WTC11 (cell line): ENCODE results near the gene RHOBTB3. TPM values are rescaled to one million over a fixed set of nuclear protein-coding genes. Genes with fewer than 3 reads are reported as not detected.

Source experiments
- ATAC-seq: fragments of 200-7000 bp; cut with Tn5 transposase; 2 replicates; pipeline ENCODE4 v1.10.0; 2021; ENCODE audit warnings: mild to moderate bottlenecking, moderate library complexity
- CTCF ChIA-PET: fragments of 300-600 bp; sonication (Branson Sonifier 250); formaldehyde crosslinking; loops from one replicate; lab custom pipeline; 2021; ENCODE audit warnings: antibody characterized with exemption; lab: Charles Lee
- POLR2A ChIA-PET: fragments of 350-600 bp; sonication (Branson Sonifier 250); formaldehyde crosslinking; loops from one replicate; lab custom pipeline; 2021; ENCODE audit warnings: antibody characterized with exemption; lab: Charles Lee
- DNase-seq: peaks from one replicate; pipeline ENCODE4 v3.0.0; 2021; ENCODE audit warnings: low spot score
- H3K27ac Mint-ChIP-seq: 2 replicates; pipeline ENCODE4 v1.8.0; 2021; ENCODE audit warnings: mixed read lengths
- H3K27me3 Mint-ChIP-seq: 2 replicates; pipeline ENCODE4 v1.8.0; 2021; ENCODE audit warnings: low read depth, mild to moderate bottlenecking, moderate library complexity, mixed read lengths
- H3K36me3 Mint-ChIP-seq: 2 replicates; pipeline ENCODE4 v1.8.0; 2021; ENCODE audit warnings: mixed read lengths
- H3K4me1 Mint-ChIP-seq: 2 replicates; pipeline ENCODE4 v1.8.0; 2022; ENCODE audit warnings: mixed read lengths
- H3K4me3 Mint-ChIP-seq: 2 replicates; pipeline ENCODE4 v1.8.0; 2021; ENCODE audit warnings: mild to moderate bottlenecking, moderate library complexity, mixed read lengths
- H3K9me3 Mint-ChIP-seq: 2 replicates; pipeline ENCODE4 v1.8.0; 2021; ENCODE audit warnings: mixed read lengths
- CREB1 ChIP-seq: sonication (generic); formaldehyde crosslinking; IDR thresholded peaks from 2 replicates; pipeline ENCODE4 v1.8.0; 2023; ENCODE audit warnings: mild to moderate bottlenecking, missing genetic modification reagents
- CREM ChIP-seq: sonication (generic); formaldehyde crosslinking; IDR thresholded peaks from 2 replicates; pipeline ENCODE4 v1.8.1; 2022; ENCODE audit warnings: mild to moderate bottlenecking, missing genetic modification reagents, moderate library complexity
- ELF4 ChIP-seq: sonication (generic); formaldehyde crosslinking; IDR thresholded peaks from 2 replicates; pipeline ENCODE4 v1.8.1; 2022; ENCODE audit warnings: low read depth, mild to moderate bottlenecking, moderate library complexity, missing genetic modification reagents
- FOXJ3 ChIP-seq: sonication (generic); formaldehyde crosslinking; IDR thresholded peaks from 2 replicates; pipeline ENCODE4 v1.9.0; 2021; ENCODE audit warnings: missing genetic modification reagents, mild to moderate bottlenecking, borderline replicate concordance
- FOXK1 ChIP-seq: sonication (generic); formaldehyde crosslinking; IDR thresholded peaks from 2 replicates; pipeline ENCODE4 v1.8.0; 2022; ENCODE audit warnings: mild to moderate bottlenecking, moderate library complexity, missing genetic modification reagents
- GRHL2 ChIP-seq: fragments of 250-450 bp; sonication (Bioruptor Pico); IDR thresholded peaks from 2 replicates; pipeline ENCODE4 v1.8.0; 2022; ENCODE audit warnings: mild to moderate bottlenecking, moderate library complexity; ENCODE audit not compliant: insufficient replicate concordance, severe bottlenecking
- KAT7 ChIP-seq: sonication (generic); formaldehyde crosslinking; IDR thresholded peaks from 2 replicates; pipeline ENCODE4 v1.8.1; 2023; ENCODE audit warnings: missing genetic modification reagents, mild to moderate bottlenecking, borderline replicate concordance
- MXD4 ChIP-seq: fragments of 250-450 bp; sonication (Bioruptor Pico); IDR thresholded peaks from 2 replicates; pipeline ENCODE4 v1.8.0; 2021; ENCODE audit warnings: mild to moderate bottlenecking, moderate library complexity, borderline replicate concordance
- MYBL2 ChIP-seq: sonication (generic); formaldehyde crosslinking; IDR thresholded peaks from 2 replicates; pipeline ENCODE4 v1.8.1; 2023; ENCODE audit warnings: mild to moderate bottlenecking, moderate library complexity, missing genetic modification reagents
- NFATC4 ChIP-seq: fragments of 250-450 bp; sonication (Bioruptor Pico); IDR thresholded peaks from 2 replicates; pipeline ENCODE4 v1.9.0; 2021; ENCODE audit warnings: mild to moderate bottlenecking
- PRRX2 ChIP-seq: fragments of 250-450 bp; sonication (Bioruptor Pico); IDR thresholded peaks from 2 replicates; pipeline ENCODE4 v1.8.0; 2021; ENCODE audit warnings: mild to moderate bottlenecking
- RELA ChIP-seq: sonication (generic); formaldehyde crosslinking; IDR thresholded peaks from 2 replicates; pipeline ENCODE4 v1.8.1; 2022; ENCODE audit warnings: missing genetic modification reagents, mild to moderate bottlenecking, borderline replicate concordance
- RORB ChIP-seq: fragments of 250-450 bp; sonication (Bioruptor Pico); IDR thresholded peaks from 2 replicates; pipeline ENCODE4 v1.9.0; 2021; ENCODE audit warnings: mild to moderate bottlenecking
- SOX15 ChIP-seq: fragments of 250-450 bp; sonication (Bioruptor Pico); IDR thresholded peaks from 2 replicates; pipeline ENCODE4 v1.9.0; 2021; ENCODE audit warnings: mild to moderate bottlenecking
- TCF7 ChIP-seq: sonication (generic); formaldehyde crosslinking; IDR thresholded peaks from 2 replicates; pipeline ENCODE4 v1.8.0; 2022; ENCODE audit warnings: mild to moderate bottlenecking, low read depth, missing genetic modification reagents, moderate library complexity
- TEAD4 ChIP-seq: sonication (generic); formaldehyde crosslinking; IDR thresholded peaks from 2 replicates; pipeline ENCODE4 v1.8.0; 2022; ENCODE audit warnings: mild to moderate bottlenecking, missing genetic modification reagents
- ZBTB21 ChIP-seq: sonication (generic); formaldehyde crosslinking; IDR thresholded peaks from 2 replicates; pipeline ENCODE4 v1.8.1; 2023; ENCODE audit warnings: mild to moderate bottlenecking, missing genetic modification reagents, borderline replicate concordance
- ZNF396 ChIP-seq: fragments of 250-450 bp; sonication (Bioruptor Pico); IDR thresholded peaks from 2 replicates; pipeline ENCODE4 v1.8.0; 2021; ENCODE audit warnings: mild to moderate bottlenecking, moderate library complexity, borderline replicate concordance
- ZNF423 ChIP-seq: fragments of 250-450 bp; sonication (Bioruptor Pico); IDR thresholded peaks from 2 replicates; pipeline ENCODE4 v2.1.2; 2022; ENCODE audit warnings: mild to moderate bottlenecking, moderate library complexity
- total RNA-seq: library from RNA; stranded (reverse); gene quantifications from 3 replicates; pipeline ENCODE4 v1.2.3, GENCODE V29; 2021
- TF ChIP-seq, protein P1 (sequence below): fragments of 250-450 bp; sonication (Bioruptor Pico); IDR thresholded peaks from 2 replicates; pipeline ENCODE4 v1.9.0; 2021; ENCODE audit warnings: mild to moderate bottlenecking
- TF ChIP-seq, protein P2 (sequence below): sonication (generic); formaldehyde crosslinking; IDR thresholded peaks from 2 replicates; pipeline ENCODE4 v1.8.1; 2022; ENCODE audit warnings: missing genetic modification reagents, borderline replicate concordance
- TF ChIP-seq, protein P3 (sequence below): sonication (generic); formaldehyde crosslinking; conservative IDR thresholded peaks from 2 replicates; pipeline ENCODE4 v1.8.1; 2022; ENCODE audit warnings: mild to moderate bottlenecking, missing genetic modification reagents
- TF ChIP-seq, protein P4 (sequence below): sonication (generic); formaldehyde crosslinking; IDR thresholded peaks from 2 replicates; pipeline ENCODE4 v1.8.1; 2022; ENCODE audit warnings: mild to moderate bottlenecking, missing genetic modification reagents, moderate library complexity, borderline replicate concordance
- TF ChIP-seq, protein P5 (sequence below): sonication (generic); formaldehyde crosslinking; IDR thresholded peaks from 2 replicates; pipeline ENCODE4 v1.8.1; 2023; ENCODE audit warnings: mild to moderate bottlenecking, missing genetic modification reagents, moderate library complexity
- TF ChIP-seq, protein P6 (sequence below): sonication (generic); formaldehyde crosslinking; IDR thresholded peaks from 2 replicates; pipeline ENCODE4 v1.8.0; 2022; ENCODE audit warnings: mild to moderate bottlenecking, missing genetic modification reagents
- TF ChIP-seq, protein P7 (sequence below): sonication (generic); formaldehyde crosslinking; IDR thresholded peaks from 2 replicates; pipeline ENCODE4 v1.8.1; 2023; ENCODE audit warnings: mild to moderate bottlenecking, missing genetic modification reagents, moderate library complexity

The RHOBTB3 gene
- total RNA-seq, 1 experiment from 2014 or later: 13.8 TPM

DNA sequence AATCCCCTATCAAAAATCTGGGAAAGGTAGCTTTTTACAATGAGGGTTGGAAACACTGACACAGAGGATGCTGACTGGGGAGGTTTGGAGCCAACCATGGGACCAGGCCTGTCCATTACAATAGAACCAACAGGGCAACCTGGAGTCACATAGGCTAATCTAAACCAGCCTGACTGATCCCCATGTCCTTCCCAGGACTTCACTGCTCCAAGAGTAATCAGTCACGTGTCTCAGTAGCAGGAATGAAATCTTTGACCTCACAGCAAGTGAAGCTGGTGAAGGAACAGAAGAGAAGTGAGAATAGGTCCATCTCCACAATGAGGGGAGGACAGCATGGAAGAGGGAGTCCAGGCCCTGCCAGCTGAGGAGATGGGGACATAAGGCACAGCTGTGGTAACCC is 107.4 kb downstream of the RHOBTB3 start:
- Mint-ChIP-seq H3K4me1 (peaks cover 10% of the 10 kb centered on the region), H3K36me3 (no peaks in the 10 kb centered on the region), H3K9me3 (no peaks in the 10 kb centered on the region), H3K27ac (no peak overlapping the region; the same call in 1 of the 2 replicates), H3K4me3 (no peak overlapping the region), H3K27me3 (no peaks in the 10 kb centered on the region; the same call in 1 of the 2 replicates)
- DNase-seq (no peak), ATAC-seq (no peak)
- POLR2A ChIA-PET: no interaction called here
- no peak for TF ChIP-seq SOX15 (CRISPR knock-in tag)
- TF ChIP-seq, protein P1, sequence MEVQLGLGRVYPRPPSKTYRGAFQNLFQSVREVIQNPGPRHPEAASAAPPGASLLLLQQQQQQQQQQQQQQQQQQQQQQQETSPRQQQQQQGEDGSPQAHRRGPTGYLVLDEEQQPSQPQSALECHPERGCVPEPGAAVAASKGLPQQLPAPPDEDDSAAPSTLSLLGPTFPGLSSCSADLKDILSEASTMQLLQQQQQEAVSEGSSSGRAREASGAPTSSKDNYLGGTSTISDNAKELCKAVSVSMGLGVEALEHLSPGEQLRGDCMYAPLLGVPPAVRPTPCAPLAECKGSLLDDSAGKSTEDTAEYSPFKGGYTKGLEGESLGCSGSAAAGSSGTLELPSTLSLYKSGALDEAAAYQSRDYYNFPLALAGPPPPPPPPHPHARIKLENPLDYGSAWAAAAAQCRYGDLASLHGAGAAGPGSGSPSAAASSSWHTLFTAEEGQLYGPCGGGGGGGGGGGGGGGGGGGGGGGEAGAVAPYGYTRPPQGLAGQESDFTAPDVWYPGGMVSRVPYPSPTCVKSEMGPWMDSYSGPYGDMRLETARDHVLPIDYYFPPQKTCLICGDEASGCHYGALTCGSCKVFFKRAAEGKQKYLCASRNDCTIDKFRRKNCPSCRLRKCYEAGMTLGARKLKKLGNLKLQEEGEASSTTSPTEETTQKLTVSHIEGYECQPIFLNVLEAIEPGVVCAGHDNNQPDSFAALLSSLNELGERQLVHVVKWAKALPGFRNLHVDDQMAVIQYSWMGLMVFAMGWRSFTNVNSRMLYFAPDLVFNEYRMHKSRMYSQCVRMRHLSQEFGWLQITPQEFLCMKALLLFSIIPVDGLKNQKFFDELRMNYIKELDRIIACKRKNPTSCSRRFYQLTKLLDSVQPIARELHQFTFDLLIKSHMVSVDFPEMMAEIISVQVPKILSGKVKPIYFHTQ (CRISPR knock-in tag): no peak
- TF ChIP-seq ELF4: no peak
- TF ChIP-seq CREB1 (CRISPR knock-in tag): no peak
- no peak for TF ChIP-seq RELA (CRISPR knock-in tag)
- no peak for TF ChIP-seq ZNF423 (CRISPR knock-in tag)
- no peak for TF ChIP-seq NFATC4 (CRISPR knock-in tag)
- no peak for TF ChIP-seq MXD4 (CRISPR knock-in tag)
- TF ChIP-seq FOXK1: no peak
- no peak for TF ChIP-seq PRRX2 (CRISPR knock-in tag)
- TF ChIP-seq TCF7: no peak
- no peak for TF ChIP-seq FOXJ3 (CRISPR knock-in tag)
- TF ChIP-seq, protein P2, sequence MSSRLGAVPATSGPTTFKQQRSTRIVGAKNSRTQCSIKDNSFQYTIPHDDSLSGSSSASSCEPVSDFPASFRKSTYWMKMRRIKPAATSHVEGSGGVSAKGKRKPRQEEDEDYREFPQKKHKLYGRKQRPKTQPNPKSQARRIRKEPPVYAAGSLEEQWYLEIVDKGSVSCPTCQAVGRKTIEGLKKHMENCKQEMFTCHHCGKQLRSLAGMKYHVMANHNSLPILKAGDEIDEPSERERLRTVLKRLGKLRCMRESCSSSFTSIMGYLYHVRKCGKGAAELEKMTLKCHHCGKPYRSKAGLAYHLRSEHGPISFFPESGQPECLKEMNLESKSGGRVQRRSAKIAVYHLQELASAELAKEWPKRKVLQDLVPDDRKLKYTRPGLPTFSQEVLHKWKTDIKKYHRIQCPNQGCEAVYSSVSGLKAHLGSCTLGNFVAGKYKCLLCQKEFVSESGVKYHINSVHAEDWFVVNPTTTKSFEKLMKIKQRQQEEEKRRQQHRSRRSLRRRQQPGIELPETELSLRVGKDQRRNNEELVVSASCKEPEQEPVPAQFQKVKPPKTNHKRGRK (CRISPR knock-in tag): no peak
- TF ChIP-seq, protein P3, sequence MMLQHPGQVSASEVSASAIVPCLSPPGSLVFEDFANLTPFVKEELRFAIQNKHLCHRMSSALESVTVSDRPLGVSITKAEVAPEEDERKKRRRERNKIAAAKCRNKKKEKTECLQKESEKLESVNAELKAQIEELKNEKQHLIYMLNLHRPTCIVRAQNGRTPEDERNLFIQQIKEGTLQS (CRISPR knock-in tag): no peak
- no peak for TF ChIP-seq ZBTB21
- CTCF ChIA-PET: no interaction called here

DNA sequence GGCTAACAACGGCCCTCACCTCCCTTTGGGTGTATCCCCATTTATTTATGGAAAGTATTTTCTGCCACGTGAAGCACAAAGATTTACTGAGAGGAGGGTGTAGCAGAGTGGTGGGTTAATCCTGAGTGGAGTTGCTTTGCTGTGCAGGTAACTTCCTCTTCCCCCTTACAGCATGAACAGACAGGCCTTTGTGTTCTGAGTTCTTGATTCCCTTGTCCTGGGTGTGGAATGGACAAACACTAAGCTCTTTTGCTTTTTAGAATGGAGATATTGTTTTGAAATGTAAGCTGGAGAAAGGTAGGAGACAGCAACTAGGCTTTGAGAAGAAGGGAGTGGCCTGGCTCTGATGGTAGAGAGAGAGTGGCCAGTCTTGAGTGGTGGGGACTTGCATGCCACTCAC is 108.5 kb downstream of the RHOBTB3 start:
- H3K9me3 Mint-ChIP-seq: no peaks in the 10 kb centered on the region
- no peak overlapping the region for H3K27ac Mint-ChIP-seq
- H3K4me3 Mint-ChIP-seq: no peak overlapping the region
- H3K4me1 Mint-ChIP-seq: peaks cover 6% of the 10 kb centered on the region
- no peaks in the 10 kb centered on the region; the same call in 1 of the 2 replicates for H3K27me3 Mint-ChIP-seq
- POLR2A ChIA-PET: no interaction called here
- DNase-seq: no peak
- CTCF ChIA-PET: no interaction called here
- ATAC-seq: no peak
- H3K36me3 Mint-ChIP-seq: no peaks in the 10 kb centered on the region
- TF ChIP-seq, protein P1 (CRISPR knock-in tag): no peak
- TF ChIP-seq, protein P4, sequence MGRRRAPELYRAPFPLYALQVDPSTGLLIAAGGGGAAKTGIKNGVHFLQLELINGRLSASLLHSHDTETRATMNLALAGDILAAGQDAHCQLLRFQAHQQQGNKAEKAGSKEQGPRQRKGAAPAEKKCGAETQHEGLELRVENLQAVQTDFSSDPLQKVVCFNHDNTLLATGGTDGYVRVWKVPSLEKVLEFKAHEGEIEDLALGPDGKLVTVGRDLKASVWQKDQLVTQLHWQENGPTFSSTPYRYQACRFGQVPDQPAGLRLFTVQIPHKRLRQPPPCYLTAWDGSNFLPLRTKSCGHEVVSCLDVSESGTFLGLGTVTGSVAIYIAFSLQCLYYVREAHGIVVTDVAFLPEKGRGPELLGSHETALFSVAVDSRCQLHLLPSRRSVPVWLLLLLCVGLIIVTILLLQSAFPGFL (CRISPR knock-in tag): no peak
- TF ChIP-seq CREM (CRISPR knock-in tag) (no peak), NFATC4 (CRISPR knock-in tag) (no peak), GRHL2 (no peak), RORB (no peak), ZNF396 (CRISPR knock-in tag) (no peak), ELF4 (no peak), KAT7 (CRISPR knock-in tag) (no peak), MYBL2 (CRISPR knock-in tag) (no peak), TEAD4 (CRISPR knock-in tag) (no peak)
- TF ChIP-seq, protein P5, sequence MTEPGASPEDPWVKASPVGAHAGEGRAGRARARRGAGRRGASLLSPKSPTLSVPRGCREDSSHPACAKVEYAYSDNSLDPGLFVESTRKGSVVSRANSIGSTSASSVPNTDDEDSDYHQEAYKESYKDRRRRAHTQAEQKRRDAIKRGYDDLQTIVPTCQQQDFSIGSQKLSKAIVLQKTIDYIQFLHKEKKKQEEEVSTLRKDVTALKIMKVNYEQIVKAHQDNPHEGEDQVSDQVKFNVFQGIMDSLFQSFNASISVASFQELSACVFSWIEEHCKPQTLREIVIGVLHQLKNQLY (CRISPR knock-in tag): no peak
- TF ChIP-seq, protein P6, sequence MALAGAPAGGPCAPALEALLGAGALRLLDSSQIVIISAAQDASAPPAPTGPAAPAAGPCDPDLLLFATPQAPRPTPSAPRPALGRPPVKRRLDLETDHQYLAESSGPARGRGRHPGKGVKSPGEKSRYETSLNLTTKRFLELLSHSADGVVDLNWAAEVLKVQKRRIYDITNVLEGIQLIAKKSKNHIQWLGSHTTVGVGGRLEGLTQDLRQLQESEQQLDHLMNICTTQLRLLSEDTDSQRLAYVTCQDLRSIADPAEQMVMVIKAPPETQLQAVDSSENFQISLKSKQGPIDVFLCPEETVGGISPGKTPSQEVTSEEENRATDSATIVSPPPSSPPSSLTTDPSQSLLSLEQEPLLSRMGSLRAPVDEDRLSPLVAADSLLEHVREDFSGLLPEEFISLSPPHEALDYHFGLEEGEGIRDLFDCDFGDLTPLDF (CRISPR knock-in tag): no peak
- TF ChIP-seq, protein P7, sequence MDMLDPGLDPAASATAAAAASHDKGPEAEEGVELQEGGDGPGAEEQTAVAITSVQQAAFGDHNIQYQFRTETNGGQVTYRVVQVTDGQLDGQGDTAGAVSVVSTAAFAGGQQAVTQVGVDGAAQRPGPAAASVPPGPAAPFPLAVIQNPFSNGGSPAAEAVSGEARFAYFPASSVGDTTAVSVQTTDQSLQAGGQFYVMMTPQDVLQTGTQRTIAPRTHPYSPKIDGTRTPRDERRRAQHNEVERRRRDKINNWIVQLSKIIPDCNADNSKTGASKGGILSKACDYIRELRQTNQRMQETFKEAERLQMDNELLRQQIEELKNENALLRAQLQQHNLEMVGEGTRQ: no peak
